Stimulated activated CD4-positive, alpha-beta T cell treated with anti-CD3 and anti-CD28 coated beads, TNF-alpha, amount 100 ng/mL, for 24 hours (primary cell): ENCODE measurements around the gene GALK2.

Experiments used
- DNase-seq, 3 experiments: peaks; one replicate each; pipeline ENCODE4 v3.0.0-alpha.2; 2020; ENCODE audit warnings: low read depth in 3 of 3

The GALK2 gene

GRCh38 chr15:49282366-49282765, 112.3 kb downstream of the GALK2 start:
- no peak for DNase-seq

DNA sequence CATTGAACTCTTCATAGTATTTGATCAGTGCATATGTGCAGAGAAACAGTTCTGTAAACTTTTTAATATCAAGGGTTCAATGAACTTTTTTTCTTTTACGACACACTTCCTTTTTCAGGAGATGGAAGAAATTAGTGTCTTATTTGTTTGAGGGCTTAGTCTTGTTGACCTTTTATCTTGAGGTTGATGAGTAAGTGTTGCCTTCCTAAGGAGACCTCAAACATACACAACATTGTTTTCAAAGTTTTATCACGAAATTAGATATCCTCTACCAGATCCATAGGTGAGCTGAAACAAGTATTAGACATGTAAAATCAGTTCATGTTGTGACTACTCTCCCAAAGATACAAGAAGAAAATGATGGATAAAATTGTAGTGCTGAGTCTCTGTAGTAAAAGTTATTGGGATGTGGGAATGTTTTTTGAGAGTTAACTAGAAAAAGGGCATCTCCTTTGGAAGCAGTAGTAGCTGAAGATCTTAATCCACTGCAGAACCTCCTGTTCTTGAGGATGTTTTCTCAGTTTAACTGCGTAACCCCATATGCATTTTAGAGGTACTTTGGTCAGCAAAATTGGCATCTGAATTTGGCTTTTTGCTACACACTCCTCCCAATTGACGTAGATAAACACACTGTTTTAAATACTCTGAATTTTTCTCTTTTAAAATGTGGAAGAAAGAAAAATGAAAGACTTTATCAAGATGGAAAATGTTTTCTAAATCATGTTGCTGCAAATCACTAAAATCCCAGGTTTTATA, 116.8 kb downstream of the GALK2 start:
- DNase-seq, result no peak

- DNase-seq, result no peak
Measured at GRCh38 chr15:49287481-49287880, 117.4 kb downstream of the GALK2 start.

GRCh38 chr15:49288391-49288790, 118.3 kb downstream of the GALK2 start:
- no peak for DNase-seq

- DNase-seq, result no peak
Measured at GRCh38 chr15:49290191-49290590, 120.1 kb downstream of the GALK2 start.

- DNase-seq, result no peak
Measured at GRCh38 chr15:49293941-49294340, 123.9 kb downstream of the GALK2 start.

- DNase-seq, result no peak
Measured at GRCh38 chr15:49296258-49296657, 126.2 kb downstream of the GALK2 start.

- DNase-seq, result no peak
Measured at GRCh38 chr15:49297584-49297983, 127.5 kb downstream of the GALK2 start.

- DNase-seq, result no peak
Measured at GRCh38 chr15:49300856-49301255, 130.8 kb downstream of the GALK2 start.

DNA sequence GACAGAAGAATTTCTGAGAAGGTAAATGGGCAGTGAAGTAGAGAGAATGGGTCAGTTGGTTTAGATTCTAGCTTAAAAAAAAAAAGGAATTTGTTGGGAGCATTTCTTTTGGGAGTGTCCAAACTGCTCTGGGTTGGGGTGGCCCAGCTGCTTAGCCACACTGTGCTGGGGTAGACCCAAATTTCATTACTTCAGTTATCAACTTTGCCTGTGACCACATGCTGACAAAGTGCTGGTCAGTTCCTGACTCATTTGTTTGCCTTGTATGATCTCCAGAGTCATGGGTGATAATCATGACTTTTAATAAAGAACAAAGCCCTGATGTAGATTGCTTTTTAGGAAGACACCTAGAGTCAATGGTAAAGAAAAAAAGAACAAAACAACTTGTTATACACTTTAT, 131.5 kb downstream of the GALK2 start:
- DNase-seq, result no peak

GRCh38 chr15:49303003-49303402, 133.0 kb downstream of the GALK2 start:
- DNase-seq, result no peak

DNA sequence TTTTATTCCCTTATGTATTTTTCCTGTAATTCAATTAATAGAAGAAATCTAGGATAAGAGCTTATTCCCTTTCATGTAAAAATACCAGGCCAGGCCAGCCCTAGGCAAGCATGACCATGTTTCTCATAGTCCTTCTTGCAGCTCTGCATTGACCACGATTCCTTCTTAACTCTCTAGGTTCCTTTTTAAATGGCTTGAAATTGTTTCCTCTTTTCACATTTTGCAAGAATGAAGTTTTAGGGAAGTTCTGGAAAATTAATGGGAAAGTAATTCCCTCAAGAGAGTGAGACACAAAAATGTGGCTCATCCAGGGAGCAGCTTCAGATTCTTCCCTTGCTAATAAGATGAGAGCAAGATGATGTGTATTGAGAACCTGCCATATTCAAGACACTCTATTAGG, 136.5 kb downstream of the GALK2 start:
- DNase-seq, result no peak

DNA sequence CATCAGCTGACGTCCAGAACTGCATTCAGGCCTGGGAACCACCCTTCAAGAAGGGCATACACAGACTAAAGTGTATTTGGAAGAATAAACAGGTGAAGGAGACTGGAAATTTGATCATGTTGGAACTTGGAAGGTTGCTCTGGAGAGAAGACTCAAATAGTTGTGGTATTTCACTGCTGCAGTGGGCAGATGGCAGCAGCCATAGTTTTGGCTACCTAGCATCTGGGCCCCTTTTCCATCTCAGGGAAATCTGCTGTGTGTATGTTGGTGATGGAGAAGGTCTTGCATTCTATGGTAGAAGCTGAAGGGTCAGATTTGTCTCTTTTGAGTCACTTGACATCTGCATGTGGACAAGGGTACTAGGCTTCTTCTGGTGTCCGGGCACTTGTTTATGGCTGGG, 138.6 kb downstream of the GALK2 start:
- DNase-seq, result no peak

- no peak for DNase-seq
Measured at GRCh38 chr15:49309889-49310288, 139.8 kb downstream of the GALK2 start.

GRCh38 chr15:49313650-49314049, 143.6 kb downstream of the GALK2 start:
- no peak for DNase-seq

- no peak for DNase-seq
Measured at GRCh38 chr15:49314716-49315115, 144.7 kb downstream of the GALK2 start.

DNA sequence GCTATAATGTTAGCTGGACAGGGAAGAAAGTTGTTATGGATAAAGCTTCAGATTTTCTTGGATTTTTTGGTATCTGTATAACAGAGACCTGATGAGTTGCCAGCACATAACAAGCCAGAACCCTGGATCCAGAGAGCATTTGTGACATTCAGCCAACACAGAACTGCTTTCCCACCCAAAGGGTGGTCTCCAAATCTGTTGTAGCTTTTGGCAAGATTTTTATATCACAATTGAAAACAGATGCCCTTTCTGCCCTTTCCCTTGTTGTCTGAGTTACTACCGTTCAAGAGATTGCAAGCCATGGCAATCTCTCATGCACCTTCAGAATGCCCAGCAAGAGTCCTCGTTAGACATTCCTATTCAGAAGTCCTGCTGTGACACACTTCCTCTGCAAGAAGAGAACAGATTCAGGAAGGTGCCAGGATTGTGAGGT, 145.4 kb downstream of the GALK2 start:
- DNase-seq, result no peak

- no peak for DNase-seq
Measured at GRCh38 chr15:49320351-49320750, 150.3 kb downstream of the GALK2 start.

GRCh38 chr15:49323207-49323606, 153.2 kb downstream of the GALK2 start:
- DNase-seq, result no peak

- no peak for DNase-seq
Measured at GRCh38 chr15:49327927-49328326, 157.9 kb downstream of the GALK2 start.

- DNase-seq, result no peak
Measured at GRCh38 chr15:49328941-49329340, 158.9 kb downstream of the GALK2 start.

GRCh38 chr15:49330166-49330565, 160.1 kb downstream of the GALK2 start:
- DNase-seq, result no peak

- DNase-seq, result no peak
Measured at GRCh38 chr15:49331442-49331841, 161.4 kb downstream of the GALK2 start.

- no peak for DNase-seq
Measured at GRCh38 chr15:49331951-49332350, 161.9 kb downstream of the GALK2 start.
